Endothelial cell of umbilical vein (primary cell): Measurements from ENCODE around the gene PITPNM3.

Source experiments
- EZH2 ChIP-seq: IDR thresholded peaks from 2 replicates; pipeline ENCODE4 v1.6.1; 2012; ENCODE audit warnings: borderline replicate concordance, low read depth, mild to moderate bottlenecking, moderate library complexity, low read length, inconsistent platforms; ENCODE audit not compliant: severe bottlenecking
- FOS ChIP-seq: IDR thresholded peaks from 2 replicates; pipeline ENCODE4 v1.6.1; 2011; ENCODE audit warnings: mild to moderate bottlenecking, low read length, moderate library complexity, borderline replicate concordance; ENCODE audit not compliant: insufficient read depth
- GATA2 ChIP-seq: IDR thresholded peaks from 2 replicates; pipeline ENCODE4 v1.7.0; 2011; ENCODE audit warnings: low read depth, mild to moderate bottlenecking, moderate library complexity, mixed read lengths, low read length; ENCODE audit not compliant: insufficient read length, insufficient read depth
- JUN ChIP-seq: IDR thresholded peaks from 2 replicates; pipeline ENCODE4 v1.6.1; 2011; ENCODE audit warnings: borderline replicate concordance, low read depth; ENCODE audit not compliant: insufficient read length, insufficient read depth
- MYC ChIP-seq: IDR thresholded peaks from one replicate; pipeline ENCODE4 v1.6.1; 2011; ENCODE audit warnings: mild to moderate bottlenecking, low read depth, low read length
- POLR2A ChIP-seq: IDR thresholded peaks from 2 replicates; pipeline ENCODE4 v1.6.1; 2012; ENCODE audit warnings: low read depth, mild to moderate bottlenecking, control low read depth, low read length
- POLR2AphosphoS5 ChIP-seq: IDR thresholded peaks from 2 replicates; pipeline ENCODE4 v1.6.1; 2012; ENCODE audit warnings: low read depth, mild to moderate bottlenecking, control low read depth, low read length, moderate library complexity; ENCODE audit not compliant: insufficient read depth
- TF ChIP-seq, protein P1 (sequence below), 2 donors: IDR thresholded peaks; 1 replicate in 1 of 2; 2 replicates in 1 of 2; pipeline ENCODE4 v1.5.1; 2011; ENCODE audit warnings: low read length in 2 of 2, mild to moderate bottlenecking in 2 of 2, moderate library complexity in 2 of 2, control low read depth in 1 of 2, inconsistent platforms in 1 of 2, low read depth in 1 of 2; ENCODE audit not compliant: insufficient read depth in 1 of 2; ENCODE audit errors: extremely low read depth in 1 of 2
- TF ChIP-seq, protein P2 (sequence below): IDR thresholded peaks from 2 replicates; pipeline ENCODE4 v1.6.1; 2011; ENCODE audit not compliant: insufficient read depth, insufficient read length

DNA sequence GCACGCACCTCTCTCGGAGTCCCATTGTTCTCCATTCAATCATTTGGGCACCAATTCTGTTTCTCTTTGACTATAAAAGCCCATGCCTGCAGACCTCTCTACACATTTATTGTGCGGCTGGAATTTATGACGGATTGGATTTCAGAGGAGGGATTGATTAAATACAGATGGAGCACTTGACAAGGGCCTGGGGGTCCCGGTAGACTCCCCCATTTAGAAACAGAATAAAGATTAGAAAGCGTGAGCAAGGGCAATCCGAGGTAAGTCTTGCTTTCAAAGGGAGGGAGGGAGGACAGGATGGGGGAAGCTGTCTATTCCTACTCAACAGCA, 15.1 kb upstream of the PITPNM3 start:
- TF ChIP-seq, protein P1, sequence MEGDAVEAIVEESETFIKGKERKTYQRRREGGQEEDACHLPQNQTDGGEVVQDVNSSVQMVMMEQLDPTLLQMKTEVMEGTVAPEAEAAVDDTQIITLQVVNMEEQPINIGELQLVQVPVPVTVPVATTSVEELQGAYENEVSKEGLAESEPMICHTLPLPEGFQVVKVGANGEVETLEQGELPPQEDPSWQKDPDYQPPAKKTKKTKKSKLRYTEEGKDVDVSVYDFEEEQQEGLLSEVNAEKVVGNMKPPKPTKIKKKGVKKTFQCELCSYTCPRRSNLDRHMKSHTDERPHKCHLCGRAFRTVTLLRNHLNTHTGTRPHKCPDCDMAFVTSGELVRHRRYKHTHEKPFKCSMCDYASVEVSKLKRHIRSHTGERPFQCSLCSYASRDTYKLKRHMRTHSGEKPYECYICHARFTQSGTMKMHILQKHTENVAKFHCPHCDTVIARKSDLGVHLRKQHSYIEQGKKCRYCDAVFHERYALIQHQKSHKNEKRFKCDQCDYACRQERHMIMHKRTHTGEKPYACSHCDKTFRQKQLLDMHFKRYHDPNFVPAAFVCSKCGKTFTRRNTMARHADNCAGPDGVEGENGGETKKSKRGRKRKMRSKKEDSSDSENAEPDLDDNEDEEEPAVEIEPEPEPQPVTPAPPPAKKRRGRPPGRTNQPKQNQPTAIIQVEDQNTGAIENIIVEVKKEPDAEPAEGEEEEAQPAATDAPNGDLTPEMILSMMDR (IDR thresholded peaks at IDR 0.05; ENCODE audit: extremely low read depth in 1 of 2, insufficient read depth in 1 of 2, low read depth in 1 of 2, low read length in 2 of 2), result no peak
- TF ChIP-seq POLR2A, result no peak
- TF ChIP-seq, protein P2, sequence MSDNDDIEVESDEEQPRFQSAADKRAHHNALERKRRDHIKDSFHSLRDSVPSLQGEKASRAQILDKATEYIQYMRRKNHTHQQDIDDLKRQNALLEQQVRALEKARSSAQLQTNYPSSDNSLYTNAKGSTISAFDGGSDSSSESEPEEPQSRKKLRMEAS, result no peak
- no peak for TF ChIP-seq POLR2AphosphoS5
- TF ChIP-seq EZH2, result no peak
- no peak for TF ChIP-seq GATA2
- no peak for TF ChIP-seq JUN
- TF ChIP-seq MYC, result no peak
- no peak for TF ChIP-seq FOS
